Measurements from ENCODE around the gene DDIT3.
"Not testable (repeated sequence)": the region's sequence is repeated elsewhere in the genome, so short reads cannot be mapped to it uniquely, and the experiment has no call there.

GRCh38 chr12:57513677-57514076 is 6.6 kb downstream of the DDIT3 start:
- TF ChIP-seq CTCF (IDR thresholded peaks at IDR 0.05 in 2 of 3, conservative IDR thresholded peaks at IDR 0.05 in 1 of 3; ENCODE audit: borderline replicate concordance in 1 of 3, insufficient read depth in 1 of 3, low read depth in 2 of 3, low read length in 2 of 3); EZH2 (IDR thresholded peaks at IDR 0.05); EZH2phosphoT487 (IDR thresholded peaks at IDR 0.05; ENCODE audit: borderline replicate concordance); SRF (IDR thresholded peaks at IDR 0.05; ENCODE audit: low read depth); RAD21 (IDR thresholded peaks at IDR 0.05; ENCODE audit: low read depth); POLR2A (IDR thresholded peaks at IDR 0.05; ENCODE audit: borderline replicate concordance, extremely low read depth, insufficient read depth, insufficient read length): not testable (repeated sequence)

Measured in HCT116 (cell line).